ENCODE measurements around the gene MIF. TPM values are rescaled to one million over a fixed set of nuclear protein-coding genes. Genes with fewer than 3 reads are reported as not detected.
A peak's percentile ranks its signal among the peaks of the same experiment; 100 is the strongest.

MIF gene
- total and polyA plus RNA-seq, 2 of the 4 experiments (the other 2 are of a cell fraction): 123 to 530 TPM

- peak overlapping the region; percentile 68 for H3K23ac ChIP-seq (ENCODE audit: low read depth, low read length)
- H2BK15ac ChIP-seq (ENCODE audit: low read depth, low read length): no peak overlapping the region
- H3K27me3 ChIP-seq (ENCODE audit: control insufficient read depth, insufficient read depth, low read length): no peaks in the 10 kb centered on the region
- peak overlapping the region; percentile 96 for H3K4ac ChIP-seq (ENCODE audit: low read depth, low read length)
- peak overlapping the region; percentile 87 for H4K91ac ChIP-seq (ENCODE audit: insufficient read depth, low read depth, low read length)
- H3K4me2 ChIP-seq (ENCODE audit: low read depth, low read length): peak overlapping the region; percentile 76
- H3K18ac ChIP-seq (ENCODE audit: low read depth, low read length): peak overlapping the region; percentile 62
- dilution Hi-C loops (cut with HindIII; ENCODE audit: low sequenced_read_pairs, unreplicated experiment) (no loop called here), intact Hi-C loops (cut with micrococcal nuclease) (no loop called here), in situ Hi-C loops (cut with MboI; ENCODE audit: low sequenced_read_pairs) (no loop called here)
- 0% methylated on average over 35 of the region's 79 CpGs; no CpG with 5 or more reads in 1 of the 2 experiments for WGBS, 2 experiments (ENCODE audit: extremely low coverage in 2 of 2, insufficient read length in 1 of 2)
- H2AFZ ChIP-seq (replicated peaks; ENCODE audit: low read length, poor library complexity): peak overlapping the region; percentile 97
- ChIA-PET CTCF (interaction anchor here (0.8 to 1.3 kb wide), 4 partner anchors 8 to 37 kb away, joined by 3 to 6 read pairs (median 4); partner anchors contain the start of gene SLC2A11), POLR2A (ENCODE audit: unreplicated experiment) (interaction anchor here (1.2 kb wide), 1 partner anchor 19 kb away, joined by 7 read pairs; no protein-coding TSS in a partner anchor)
- peak overlapping the region; percentile 96 for H3K9ac ChIP-seq (ENCODE audit: low read depth, low read length)
- peaks cover 12% of the 10 kb centered on the region for H3K4me1 ChIP-seq (ENCODE audit: control insufficient read depth, insufficient read depth, low read length)
- H2AK5ac ChIP-seq (ENCODE audit: low read depth, low read length): peak overlapping the region; percentile 99
- peaks cover 17 to 31% of the 10 kb centered on the region in 2 experiments for H3K79me1 ChIP-seq (ENCODE audit: low read depth in 1 of 2, low read length in 2 of 2)
- peak overlapping the region; percentile 94 for H3K4me3 ChIP-seq (ENCODE audit: insufficient read depth, low read depth, low read length)
- H3K56ac ChIP-seq (ENCODE audit: extremely low read depth, insufficient read depth, low read length): peak overlapping the region; percentile 60
- H4K20me1 ChIP-seq (ENCODE audit: insufficient read depth, low read length): peaks cover 24% of the 10 kb centered on the region
- ATAC-seq (ENCODE audit: low read depth): peak; percentile 47
- H3K36me3 ChIP-seq (ENCODE audit: control insufficient read depth, insufficient read depth, low read length): peaks cover 24% of the 10 kb centered on the region
- peak; percentile 63 for DNase-seq
- BruUV-seq (replicated peaks): TSS peak; percentile 100
- peak overlapping the region; percentile 12; the same call in 1 of the 2 replicates for H2BK120ac ChIP-seq (ENCODE audit: low read depth, low read length)
- peak overlapping the region; percentile 100 for H2AK9ac ChIP-seq (replicated peaks; ENCODE audit: low read depth, low read length, poor library complexity)
- TF ChIP-seq CEBPB (IDR thresholded peaks at IDR 0.05; ENCODE audit: low read depth, low read length) (peak; percentile 54; the same call in 1 of the 2 replicates), USF2 (IDR thresholded peaks at IDR 0.05; ENCODE audit: low read depth, low read length) (peak; percentile 68), MAZ (IDR thresholded peaks at IDR 0.05; ENCODE audit: borderline replicate concordance, low read depth, low read length) (peak; percentile 6; the same call in 1 of the 2 replicates), MXI1 (IDR thresholded peaks at IDR 0.05; ENCODE audit: borderline replicate concordance, low read depth, low read length) (peak; percentile 57), CTCF (conservative IDR thresholded peaks at IDR 0.05; ENCODE audit: low read depth, low read length) (peak; percentile 32; the same call in 1 of the 2 replicates), RCOR1 (IDR thresholded peaks at IDR 0.05; ENCODE audit: insufficient replicate concordance, low read length) (no peak), FOS (IDR thresholded peaks at IDR 0.05; ENCODE audit: low read depth, low read length) (no peak)
- H3K14ac ChIP-seq (replicated peaks; ENCODE audit: low read depth, low read length): peak overlapping the region; percentile 91
- H2BK5ac ChIP-seq (ENCODE audit: low read depth, low read length, poor library complexity, severe bottlenecking): peak overlapping the region; percentile 99
- no peak overlapping the region for H2BK20ac ChIP-seq (ENCODE audit: low read depth, low read length)
- H4K5ac ChIP-seq (ENCODE audit: low read depth, low read length): peak overlapping the region; percentile 78
- H3K9me3 ChIP-seq (ENCODE audit: control insufficient read depth, insufficient read depth, low read length): no peaks in the 10 kb centered on the region
- H3K27ac ChIP-seq (ENCODE audit: insufficient read depth, low read length): peak overlapping the region; percentile 98
- peaks cover 21% of the 10 kb centered on the region for H3K9me1 ChIP-seq (ENCODE audit: insufficient read depth, low read length)
- peak overlapping the region; percentile 92 to 99; a peak in 3 of 4 replicates for H4K8ac ChIP-seq (ENCODE audit: low read depth in 2 of 2, low read length in 2 of 2)
Observed at GRCh38 chr22:23894710-23895598, 771 bp downstream of the MIF start.
